AG04450 (cell line): Measurements from ENCODE around the gene SECTM1. TPM values are rescaled to one million over a fixed set of nuclear protein-coding genes. Genes with fewer than 3 reads are reported as not detected.

Experiments used
- CTCF ChIA-PET: fragments of 300-600, 350-600 bp; formaldehyde crosslinking; extraction: SDS; loops from one replicate; lab custom pipeline; 2022; ENCODE audit warnings: antibody characterized with exemption, inconsistent platforms; lab: Charles Lee
- POLR2A ChIA-PET: fragments of 350-600 bp; formaldehyde crosslinking; extraction: SDS; loops from one replicate; lab custom pipeline; 2021; ENCODE audit warnings: antibody characterized with exemption, inconsistent platforms; lab: Yijun Ruan, JAX
- DNase-seq: peaks from one replicate; pipeline ENCODE4 v3.0.0-alpha.2; 2011; ENCODE audit warnings: low read depth, low spot score
- H3K27ac ChIP-seq: one replicate; pipeline ENCODE4 v1.5.1; 2012; ENCODE audit warnings: low read depth, low read length, control low read depth
- H3K27me3 ChIP-seq: one replicate; pipeline ENCODE4 v1.6.0; 2012; ENCODE audit warnings: low read length; ENCODE audit not compliant: control insufficient read depth, insufficient read depth
- H3K4me3 ChIP-seq: 2 replicates; pipeline ENCODE4 v1.5.1; 2011; ENCODE audit warnings: mild to moderate bottlenecking, low read depth, low read length, control low read depth
- H3K9me3 ChIP-seq: 2 replicates; pipeline ENCODE4 v1.5.1; 2012; ENCODE audit warnings: low read length; ENCODE audit not compliant: control insufficient read depth, insufficient read depth
- CTCF ChIP-seq: IDR thresholded peaks from 2 replicates; pipeline ENCODE4 v1.5.1; 2011; ENCODE audit warnings: low read depth, low read length, control low read depth, inconsistent platforms
- polyA plus RNA-seq: library from polyadenylated mRNA; depleted of rRNA; stranded (reverse); fragments of >200 nt; gene quantifications from 2 replicates; pipeline ENCODE4 v1.2.3, GENCODE V29; 2011

Gene SECTM1
- polyA plus RNA-seq, 1 experiment, result 8.0 TPM

- ChIA-PET POLR2A (no interaction called here), CTCF (no interaction called here)
- peaks cover 19% of the 10 kb centered on the region for H3K27me3 ChIP-seq
- no peak overlapping the region for H3K27ac ChIP-seq
- H3K4me3 ChIP-seq, result no peak overlapping the region
- no peak for TF ChIP-seq CTCF
- no peaks in the 10 kb centered on the region; the same call in 1 of the 2 replicates for H3K9me3 ChIP-seq
- DNase-seq, result no peak
Observed at GRCh38 chr17:82357394-82357793, 23.8 kb upstream of the SECTM1 start.

- Histone ChIP-seq H3K9me3 (no peaks in the 10 kb centered on the region; the same call in 1 of the 2 replicates), H3K27me3 (peaks cover 19% of the 10 kb centered on the region), H3K27ac (no peak overlapping the region), H3K4me3 (no peak overlapping the region)
- no peak for DNase-seq
- no peak for TF ChIP-seq CTCF
- ChIA-PET CTCF (interaction anchor here (0.7 kb wide), 1 partner anchor 94 kb away, joined by 3 read pairs; the partner anchor contains the start of gene CYBC1), POLR2A (no interaction called here)
Observed at GRCh38 chr17:82356845-82357355, 23.3 kb upstream of the SECTM1 start.

GRCh38 chr17:82355770-82356427 is 22.3 kb upstream of the SECTM1 start:
- Histone ChIP-seq H3K27ac (peak overlapping the region; percentile 11), H3K9me3 (no peaks in the 10 kb centered on the region; the same call in 1 of the 2 replicates), H3K4me3 (no peak overlapping the region), H3K27me3 (peaks cover 19% of the 10 kb centered on the region)
- CTCF ChIA-PET, result no interaction called here
- POLR2A ChIA-PET, result no interaction called here
- DNase-seq, result no peak
- TF ChIP-seq CTCF, result no peak

- CTCF ChIA-PET, result no interaction called here
- DNase-seq, result no peak
- POLR2A ChIA-PET, result no interaction called here
- Histone ChIP-seq H3K4me3 (no peak overlapping the region), H3K27ac (no peak overlapping the region), H3K9me3 (no peaks in the 10 kb centered on the region; the same call in 1 of the 2 replicates), H3K27me3 (peaks cover 25% of the 10 kb centered on the region)
- TF ChIP-seq CTCF, result no peak
Observed at GRCh38 chr17:82354804-82355308, 21.3 kb upstream of the SECTM1 start.

GRCh38 chr17:82353484-82353883 is 19.9 kb upstream of the SECTM1 start:
- CTCF ChIA-PET, result interaction anchor here (0.7 to 1.2 kb wide), 2 partner anchors 9 to 256 kb away, joined by 3 to 5 read pairs; no protein-coding TSS in a partner anchor
- Histone ChIP-seq H3K9me3 (no peaks in the 10 kb centered on the region; the same call in 1 of the 2 replicates), H3K27ac (no peak overlapping the region), H3K27me3 (peaks cover 17% of the 10 kb centered on the region), H3K4me3 (no peak overlapping the region)
- DNase-seq, result no peak
- POLR2A ChIA-PET, result interaction anchor here (0.7 kb wide), 1 partner anchor 56 kb away, joined by 6 read pairs; no protein-coding TSS in a partner anchor
- no peak for TF ChIP-seq CTCF
